Activated CD8-positive, alpha-beta memory T cell treated with anti-CD3 and anti-CD28 coated beads, Interleukin-2, amount 50 U/mL, for 24 hours (primary cell): ENCODE measurements around the gene B3GLCT.

ENCODE experiments used
- DNase-seq: peaks from one replicate; pipeline ENCODE4 v3.0.0-alpha.2; 2020; ENCODE audit errors: extremely low read depth

B3GLCT gene

DNA sequence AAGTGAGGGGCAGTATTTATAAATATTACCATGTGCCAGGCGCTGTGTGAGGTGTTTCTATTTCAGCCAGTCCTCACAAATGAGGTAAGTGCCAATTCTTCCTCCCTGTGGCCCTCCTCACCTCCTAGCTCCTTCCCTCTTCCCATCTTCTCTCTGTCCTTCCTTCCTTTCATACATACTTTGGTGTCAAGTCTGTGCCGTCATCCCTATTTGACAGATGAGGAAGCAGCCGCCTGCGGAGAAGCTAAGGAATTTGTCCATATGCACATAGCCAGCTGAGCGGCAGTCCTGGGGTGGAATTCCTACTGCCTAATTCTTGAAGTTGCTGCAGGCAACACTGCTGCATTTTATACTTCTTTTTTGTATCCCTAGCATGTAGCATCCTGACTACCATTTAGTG lies 150.8 kb downstream of the B3GLCT start:
- DNase-seq = no peak

DNA sequence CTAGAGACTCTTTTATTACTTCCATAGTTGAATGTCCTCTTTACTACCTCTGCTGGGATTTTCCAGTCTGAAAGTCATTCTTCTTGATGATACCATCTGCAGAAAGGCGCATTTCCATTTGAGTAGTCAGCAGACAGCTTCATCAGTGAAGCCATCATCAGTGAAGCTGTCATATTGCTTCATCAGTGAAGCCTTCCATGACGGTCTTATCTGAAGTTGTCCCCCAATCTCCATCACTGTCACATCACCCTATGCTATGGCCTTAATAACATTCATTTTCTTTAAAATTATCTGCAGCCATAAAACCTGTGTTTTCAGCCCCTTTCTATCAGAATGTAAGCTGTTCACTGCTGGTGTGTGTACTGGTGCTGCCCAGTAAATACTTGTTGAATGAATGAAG lies 151.6 kb downstream of the B3GLCT start:
- DNase-seq = no peak

DNA sequence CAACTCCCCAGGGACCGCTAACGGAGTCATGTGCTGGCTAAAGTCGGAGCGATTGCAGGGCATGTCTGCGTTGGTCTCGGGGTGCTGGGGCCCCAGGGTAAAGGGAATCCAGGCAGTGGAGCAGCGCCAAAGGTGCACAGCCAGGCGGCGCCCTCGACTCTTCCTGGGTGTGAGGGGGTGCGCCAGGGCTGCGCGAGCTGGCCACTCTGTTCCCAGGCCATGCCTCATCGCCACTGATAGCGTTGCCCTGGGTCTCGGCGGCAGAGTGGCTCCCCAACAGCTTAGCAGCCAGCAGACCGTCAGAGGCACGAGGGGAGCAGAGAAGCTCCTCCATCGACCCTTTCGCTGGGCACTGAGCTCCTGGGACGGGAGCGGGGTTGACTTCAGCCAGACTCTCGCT lies 152.7 kb downstream of the B3GLCT start:
- DNase-seq = no peak

DNA sequence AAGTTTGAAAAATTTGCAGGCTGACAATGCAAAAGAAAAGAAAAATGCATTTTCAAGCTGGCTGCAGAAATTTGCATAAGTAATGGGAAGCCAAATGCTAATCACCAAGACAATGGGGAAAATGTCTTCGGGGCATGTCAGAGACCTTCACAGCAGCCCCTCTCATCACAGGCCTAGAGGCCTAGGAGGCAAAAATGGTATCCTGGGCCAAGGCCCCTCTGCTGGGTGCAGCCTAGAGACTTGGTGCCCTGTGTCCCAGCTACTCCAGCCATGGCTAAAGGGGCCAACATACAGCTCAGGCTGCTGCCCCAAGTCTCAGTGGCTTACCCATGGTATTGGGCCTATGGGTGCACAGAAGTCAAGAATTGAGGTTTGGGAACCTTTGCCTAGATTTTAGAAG lies 155.2 kb downstream of the B3GLCT start:
- DNase-seq = no peak

DNA sequence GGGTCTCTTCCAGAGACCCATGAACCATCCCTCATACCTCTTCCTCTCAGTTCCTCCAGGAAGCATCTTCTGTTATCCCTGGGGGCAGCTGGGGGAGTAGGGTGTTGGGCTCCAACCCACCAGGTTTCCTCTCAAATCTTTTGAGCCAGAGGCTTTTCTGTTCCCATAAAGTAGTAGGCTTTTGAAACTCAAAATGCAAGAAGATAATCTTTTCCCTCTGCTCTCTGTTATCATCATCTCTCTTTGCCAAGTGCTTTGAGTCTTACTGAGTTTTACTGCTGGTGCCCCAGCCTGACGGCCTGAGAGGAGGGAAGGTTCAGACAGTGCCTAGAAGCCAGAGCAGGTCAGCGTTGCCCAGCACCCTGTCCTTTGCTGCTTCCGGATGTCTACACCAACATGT lies 157.2 kb downstream of the B3GLCT start:
- DNase-seq = no peak

DNA sequence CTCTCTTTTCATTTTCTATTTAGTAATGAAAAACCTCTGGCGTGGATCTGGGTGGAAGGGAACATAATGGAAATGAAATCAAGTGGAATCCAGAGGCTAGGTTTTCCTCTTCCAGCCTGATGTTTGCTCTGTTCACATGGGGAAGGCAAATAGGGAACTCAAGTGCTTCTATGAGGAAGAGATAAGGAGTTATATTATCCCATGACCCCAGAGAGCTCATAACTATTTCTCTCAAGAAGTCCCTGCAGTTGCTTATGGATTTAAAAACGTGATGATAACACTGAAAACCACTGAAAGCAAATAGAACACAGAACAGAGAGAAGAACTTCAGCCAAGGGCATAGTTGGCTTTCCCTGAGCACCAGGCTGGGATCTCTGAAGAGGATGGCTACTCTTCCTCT lies 157.8 kb downstream of the B3GLCT start:
- DNase-seq = no peak

DNA sequence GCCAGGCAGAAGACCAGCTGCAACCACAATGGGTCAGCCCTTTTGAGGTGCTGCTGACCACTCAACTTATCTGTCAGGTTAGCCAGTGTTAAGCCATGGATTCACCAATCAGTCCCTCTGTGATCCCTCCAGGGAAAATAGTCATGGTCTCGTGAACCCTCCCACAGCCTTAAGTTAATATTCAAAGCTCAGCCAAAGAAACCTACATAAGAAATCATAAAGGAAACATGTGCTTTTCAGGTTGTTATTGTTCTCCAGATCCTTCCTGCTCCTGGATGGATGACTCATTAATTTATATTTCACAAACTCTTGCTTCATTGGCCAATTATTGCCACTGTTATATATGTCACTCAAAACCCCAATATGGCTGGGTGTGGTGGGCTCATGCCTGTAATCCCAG lies 161.9 kb downstream of the B3GLCT start:
- no peak for DNase-seq

DNA sequence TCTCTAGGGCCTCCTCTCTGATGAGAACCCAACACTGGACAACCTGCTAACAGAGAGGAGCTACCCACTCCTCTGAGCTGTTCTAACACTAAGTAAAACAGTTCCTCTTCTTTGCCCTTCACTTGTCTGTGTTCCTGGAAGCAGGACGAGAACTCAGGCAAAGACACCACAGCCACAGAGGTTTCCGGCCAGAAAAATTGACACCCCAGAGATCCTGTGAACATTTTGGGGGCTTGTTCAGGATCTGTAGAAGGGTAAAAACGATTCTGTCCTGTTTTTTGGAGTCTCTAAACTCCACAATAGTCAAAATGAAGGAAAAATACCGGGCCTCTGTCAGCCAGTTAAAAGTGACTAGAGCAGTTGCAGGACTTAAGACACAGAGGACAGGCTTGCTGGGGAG lies 165.9 kb downstream of the B3GLCT start:
- DNase-seq = no peak

DNA sequence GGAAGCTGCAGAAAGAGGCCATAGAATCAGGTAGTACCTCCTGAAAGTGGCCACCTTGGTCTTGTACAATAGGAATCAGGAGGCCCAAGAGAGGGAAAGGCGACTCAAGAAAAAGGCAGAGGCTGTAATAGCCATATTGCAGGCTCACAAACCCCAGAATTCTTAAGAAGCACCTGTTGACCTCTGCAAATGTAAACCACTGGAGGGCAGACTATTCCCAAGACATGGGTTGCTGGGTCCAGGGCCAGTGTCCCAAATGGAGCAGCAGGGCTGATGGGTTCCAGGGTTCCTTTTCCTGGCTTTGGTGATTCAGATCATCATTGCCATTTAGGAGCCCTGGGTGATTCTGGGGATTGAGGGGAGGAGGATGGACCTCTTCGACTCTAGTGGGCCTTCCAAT lies 167.6 kb downstream of the B3GLCT start:
- no peak for DNase-seq

DNA sequence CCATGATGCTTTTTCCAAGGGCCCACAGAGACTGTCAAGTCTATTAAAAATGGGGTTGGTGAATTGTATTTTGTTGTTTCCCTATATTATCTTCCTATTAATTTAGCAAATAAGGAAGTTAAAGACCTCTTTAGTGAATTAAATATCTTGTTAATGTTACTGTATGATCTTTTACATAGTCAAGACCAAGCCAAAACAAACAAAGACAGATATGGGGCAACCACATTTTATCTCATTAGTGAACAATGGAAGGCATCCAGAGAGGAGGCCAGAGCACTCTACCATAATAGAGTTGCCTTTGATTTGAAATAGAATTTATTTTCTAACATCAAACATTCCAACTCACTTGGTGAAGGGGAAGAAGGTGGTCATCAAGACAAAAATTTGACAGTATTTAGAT lies 169.4 kb downstream of the B3GLCT start:
- no peak for DNase-seq

DNA sequence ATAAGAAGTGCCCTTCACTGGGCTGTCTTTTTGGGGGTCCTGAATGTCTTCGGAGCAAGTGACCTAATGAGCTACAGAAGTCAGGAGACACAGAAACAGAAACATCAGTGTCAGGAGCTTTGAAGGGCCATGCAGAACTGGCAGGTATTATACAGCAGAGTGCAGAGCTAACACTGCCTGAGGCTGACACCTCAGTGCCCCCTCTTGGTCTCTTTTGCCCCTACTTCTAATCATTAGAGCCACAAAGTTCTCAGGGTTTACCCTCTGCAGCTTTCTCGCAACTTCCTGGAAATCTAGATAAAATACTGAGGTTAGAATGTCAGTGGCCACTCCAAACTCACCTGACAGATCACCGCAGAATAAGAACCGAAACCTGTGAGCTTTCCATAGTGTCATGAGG lies 172.7 kb downstream of the B3GLCT start:
- no peak for DNase-seq

DNA sequence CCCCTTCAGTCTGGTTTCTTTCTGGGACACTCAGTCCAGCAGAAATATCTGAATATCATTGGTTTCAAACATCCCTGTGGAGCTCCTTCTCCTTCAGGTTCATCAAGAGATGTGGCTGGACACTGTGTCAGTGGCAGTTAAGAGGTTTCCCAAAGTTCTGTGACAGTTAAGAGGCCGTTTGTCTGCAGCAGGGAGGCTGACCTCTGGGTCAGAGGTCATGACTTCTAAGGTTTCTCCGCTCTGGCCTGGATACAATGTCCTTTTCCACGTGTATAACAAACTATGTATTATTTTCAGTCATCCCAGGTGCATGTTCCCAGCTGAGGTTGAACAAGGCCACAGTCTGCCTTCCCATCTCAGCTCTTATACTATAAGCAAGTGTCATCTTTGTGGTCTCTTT lies 174.9 kb downstream of the B3GLCT start:
- no peak for DNase-seq

DNA sequence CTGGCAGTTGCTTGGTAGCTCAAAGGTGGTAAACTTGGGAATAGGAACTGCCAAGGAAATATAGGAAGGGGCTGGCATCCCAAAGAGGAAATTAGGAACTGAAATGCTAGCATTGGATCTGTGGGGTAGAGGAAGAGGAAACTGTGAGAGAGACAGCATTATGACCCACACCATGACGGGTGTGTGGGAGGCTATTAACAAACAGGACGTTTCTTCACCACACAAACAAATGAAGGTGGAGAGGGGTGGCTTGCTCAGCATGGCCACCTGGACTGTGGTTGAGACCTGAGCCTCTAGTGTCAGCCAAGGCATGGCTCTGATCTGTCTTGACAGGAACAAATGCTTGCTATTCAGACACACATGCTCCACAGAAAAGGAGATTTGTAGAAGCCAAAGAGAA lies 178.2 kb downstream of the B3GLCT start:
- DNase-seq = no peak

DNA sequence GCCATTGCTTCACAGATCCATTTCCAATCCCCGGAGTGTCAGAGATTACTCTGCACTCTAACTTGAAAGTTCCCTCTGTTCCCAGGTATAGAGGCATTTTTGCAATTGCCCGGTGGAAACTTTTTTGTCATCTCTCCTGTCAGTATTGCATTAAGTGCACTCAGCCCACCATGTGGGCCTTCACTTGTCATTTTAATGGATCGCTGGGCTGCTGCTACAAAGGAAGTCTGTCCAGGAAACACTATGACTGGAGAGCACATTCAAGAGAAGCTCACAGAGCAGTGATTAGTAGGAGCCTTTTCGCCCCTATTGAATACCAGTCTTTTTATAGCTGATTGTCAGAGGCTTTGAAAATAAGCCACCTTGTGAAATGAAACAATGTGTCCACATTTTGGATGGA lies 180.9 kb downstream of the B3GLCT start:
- DNase-seq = no peak
